ENCODE results near the gene KCNJ6. TPM values are rescaled to one million over a fixed set of nuclear protein-coding genes. Genes with fewer than 3 reads are reported as not detected.

Gene KCNJ6, protein sequence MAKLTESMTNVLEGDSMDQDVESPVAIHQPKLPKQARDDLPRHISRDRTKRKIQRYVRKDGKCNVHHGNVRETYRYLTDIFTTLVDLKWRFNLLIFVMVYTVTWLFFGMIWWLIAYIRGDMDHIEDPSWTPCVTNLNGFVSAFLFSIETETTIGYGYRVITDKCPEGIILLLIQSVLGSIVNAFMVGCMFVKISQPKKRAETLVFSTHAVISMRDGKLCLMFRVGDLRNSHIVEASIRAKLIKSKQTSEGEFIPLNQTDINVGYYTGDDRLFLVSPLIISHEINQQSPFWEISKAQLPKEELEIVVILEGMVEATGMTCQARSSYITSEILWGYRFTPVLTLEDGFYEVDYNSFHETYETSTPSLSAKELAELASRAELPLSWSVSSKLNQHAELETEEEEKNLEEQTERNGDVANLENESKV
- 2.9 to 5.1 TPM (median 5.1 TPM) in 5 replicates for total RNA-seq (2022; extraction: Qiagen RNA extraction)

DNA sequence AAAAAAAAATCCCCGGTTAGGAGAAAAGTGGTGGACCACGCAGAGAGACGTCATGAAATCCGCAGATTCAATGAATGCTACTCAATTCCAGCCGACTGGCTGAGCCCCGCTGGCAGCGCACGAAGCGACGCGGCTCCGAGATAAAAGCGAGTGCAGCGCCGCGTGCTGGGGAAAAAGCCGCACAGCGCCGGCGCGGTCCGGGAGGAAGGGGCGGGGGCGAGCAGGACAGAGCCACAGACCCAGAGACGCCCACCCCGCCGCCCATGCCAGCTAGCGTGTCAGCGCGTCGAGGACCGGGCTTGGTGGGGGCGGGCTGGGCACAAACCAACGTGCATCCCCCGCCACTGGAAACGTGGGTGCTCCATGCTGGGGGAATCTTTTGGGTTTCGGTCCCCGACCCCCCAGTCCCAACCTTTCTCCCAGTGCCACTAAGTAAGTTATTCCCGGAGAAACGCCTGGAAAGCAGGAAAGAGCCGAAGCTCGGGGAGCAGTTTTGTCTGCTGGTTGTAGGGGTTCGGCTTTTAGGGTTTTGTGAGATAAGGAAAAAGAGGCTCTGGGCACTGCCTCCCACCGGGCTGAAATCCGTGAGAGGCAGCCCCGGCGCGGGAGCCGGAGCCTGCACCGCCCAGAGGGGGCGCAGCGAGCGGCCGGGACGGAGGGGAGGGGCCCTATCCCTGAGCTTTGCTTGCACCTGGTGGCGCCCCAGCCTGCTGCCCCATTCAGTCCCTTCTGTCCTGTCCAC lies at the start of gene KCNJ6:
TSS of gene KCNJ6 (minus strand) at position 148 of the 742 bp plus-strand sequence. CDS start 75,775 bp downstream, outside the sequence.

